B cell (primary cell): ENCODE data around the gene ACP6. TPM values are rescaled to one million over a fixed set of nuclear protein-coding genes. Genes with fewer than 3 reads are reported as not detected.

ENCODE experiments used
- ATAC-seq: fragments of 200-7000 bp; cut with Tn5 transposase; one replicate; pipeline ENCODE4 v1.10.0; 2021; ENCODE audit warnings: low read depth, mild to moderate bottlenecking, moderate number of reproducible peaks, moderate library complexity
- CTCF ChIA-PET: fragments of 350-600 bp; sonication (Branson Sonifier 250); formaldehyde crosslinking; loops from one replicate; lab custom pipeline; 2021; ENCODE audit warnings: antibody characterized with exemption, inconsistent platforms; lab: Charles Lee
- POLR2A ChIA-PET: fragments of 350-600 bp; sonication (Branson Sonifier 250); formaldehyde crosslinking; loops from one replicate; lab custom pipeline; 2021; ENCODE audit warnings: antibody characterized with exemption; lab: Charles Lee
- DNase-seq: peaks from one replicate; pipeline ENCODE4 v3.0.0; 2013
- H2AFZ ChIP-seq: 2 replicates; pipeline ENCODE4 v1.6.1; 2012; ENCODE audit warnings: mild to moderate bottlenecking, low read depth, low read length; ENCODE audit not compliant: insufficient read depth, poor library complexity, severe bottlenecking
- H3K27ac ChIP-seq, 2 donors: 1 replicate in 1 of 2; 2 replicates in 1 of 2; pipeline ENCODE4 v1.5.1; 2012 to 2013; ENCODE audit warnings: low read length in 2 of 2, mild to moderate bottlenecking in 2 of 2, moderate library complexity in 1 of 2
- H3K27me3 ChIP-seq, 4 experiments: fragments of 200-600 bp in 1 of 4; sonication (generic) in 1 of 4; replicated peaks in 1 of 4; 1 replicate in 2 of 4; 2 replicates in 2 of 4; pipeline versions ENCODE4 v1.6.1 to v1.7.0; 2013 to 2016; ENCODE audit warnings: low read length in 3 of 4, mild to moderate bottlenecking in 2 of 4, mixed read lengths in 1 of 4, moderate library complexity in 1 of 4; ENCODE audit not compliant: insufficient read depth in 4 of 4, control insufficient read depth in 3 of 4; ENCODE audit errors: control extremely low read depth in 1 of 4
- H3K36me3 ChIP-seq, 2 experiments: replicated peaks in 1 of 2; 1 replicate in 1 of 2; 2 replicates in 1 of 2; pipeline versions ENCODE4 v1.6.1 to v1.7.1; 2013; ENCODE audit warnings: low read length in 1 of 2; ENCODE audit not compliant: insufficient read depth in 2 of 2, control insufficient read depth in 1 of 2; ENCODE audit errors: control extremely low read depth in 1 of 2, extremely low read depth in 1 of 2
- H3K4me1 ChIP-seq, 2 donors: fragments of 200-600 bp in 1 of 2; sonication (generic) in 1 of 2; 1 replicate in 1 of 2; 2 replicates in 1 of 2; pipeline versions ENCODE4 v1.5.1 to v1.6.1; 2013 to 2017; ENCODE audit warnings: low read length in 2 of 2; ENCODE audit not compliant: control insufficient read depth in 2 of 2, insufficient read depth in 2 of 2
- H3K4me2 ChIP-seq: replicated peaks from 2 replicates; pipeline ENCODE3; 2012; ENCODE audit warnings: mild to moderate bottlenecking, low read depth, low read length; ENCODE audit not compliant: poor library complexity, severe bottlenecking
- H3K4me3 ChIP-seq, 5 experiments: fragments of 200-600 bp in 1 of 5; sonication (generic) in 1 of 5; 1 replicate in 3 of 5; 2 replicates in 2 of 5; pipeline versions ENCODE4 v1.5.1 to v1.7.0; 2011 to 2016; ENCODE audit warnings: low read length in 4 of 5, mild to moderate bottlenecking in 4 of 5, low read depth in 2 of 5, control low read depth in 1 of 5, moderate library complexity in 1 of 5; ENCODE audit not compliant: insufficient read depth in 1 of 5; ENCODE audit errors: control extremely low read depth in 1 of 5, extremely low read depth in 1 of 5
- H3K79me2 ChIP-seq: fragments of 200-600 bp; sonication (generic); one replicate; pipeline ENCODE4 v1.6.0; 2016; ENCODE audit warnings: low read length; ENCODE audit not compliant: control insufficient read depth, insufficient read depth
- H3K9ac ChIP-seq: fragments of 200-600 bp; sonication (generic); 2 replicates; pipeline ENCODE4 v1.6.1; 2017; ENCODE audit warnings: mild to moderate bottlenecking, low read length, moderate library complexity
- H3K9me3 ChIP-seq, 3 donors: one replicate each; pipeline versions ENCODE4 v1.6.1 to v1.7.1; 2013; ENCODE audit warnings: low read length in 2 of 3; ENCODE audit not compliant: control insufficient read depth in 2 of 3, insufficient read depth in 1 of 3; ENCODE audit errors: control extremely low read depth in 1 of 3
- H4K20me1 ChIP-seq: 2 replicates; pipeline ENCODE4 v1.6.0; 2012; ENCODE audit warnings: mild to moderate bottlenecking, low read length; ENCODE audit not compliant: insufficient read depth, control insufficient read depth, poor library complexity, severe bottlenecking
- H3K27ac Mint-ChIP-seq: one replicate; pipeline ENCODE4 v1.8.0; 2021; ENCODE audit warnings: mixed read lengths
- H3K27me3 Mint-ChIP-seq: one replicate; pipeline ENCODE4 v1.8.0; 2021; ENCODE audit warnings: mixed read lengths
- H3K4me1 Mint-ChIP-seq: one replicate; pipeline ENCODE4 v1.8.0; 2021; ENCODE audit warnings: mixed read lengths
- H3K4me3 Mint-ChIP-seq: one replicate; pipeline ENCODE4 v1.8.0; 2021; ENCODE audit warnings: mixed read lengths
- H3K9me3 Mint-ChIP-seq: one replicate; pipeline ENCODE4 v1.8.0; 2022; ENCODE audit warnings: mixed read lengths; ENCODE audit not compliant: insufficient read depth
- EZH2 ChIP-seq: IDR thresholded peaks from 2 replicates; pipeline ENCODE4 v1.6.1; 2012; ENCODE audit warnings: borderline replicate concordance, low read depth, mild to moderate bottlenecking, moderate library complexity, low read length; ENCODE audit not compliant: insufficient read depth, poor library complexity, severe bottlenecking
- WGBS: methylation state at CpG from one replicate; pipeline ENCODE4 v1.1.5; 2013; ENCODE audit warnings: missing lambda C conversion rate; ENCODE audit not compliant: insufficient coverage; 5-methylcytosine and 5-hydroxymethylcytosine counted together
- intact Hi-C: fragments of 100-400 bp; cut with micrococcal nuclease; formaldehyde crosslinking; loops from one replicate; pipeline ENCODE4 v1.10.0; 2022
- polyA plus RNA-seq: library from polyadenylated mRNA; depleted of rRNA; stranded (reverse); fragments of >200 nt; gene quantifications from 2 replicates; pipeline ENCODE4 v1.2.3, GENCODE V29; 2012
- total RNA-seq, 2 donors: library from RNA; stranded (reverse); fragments of 120-200 nt in 1 of 2; gene quantifications; 1 replicate in 1 of 2; 2 replicates in 1 of 2; pipeline versions ENCODE4 v1.2.3 to v1.2.4, GENCODE V29; 2013 to 2022
- TF ChIP-seq, protein P1 (sequence below): fragments of 200-600 bp; IDR thresholded peaks from one replicate; pipeline ENCODE4 v1.8.0; 2022; ENCODE audit warnings: antibody characterized with exemption, mild to moderate bottlenecking

ACP6 gene
- total and polyA plus RNA-seq, 2 donors (not counting 1 experiment from before 2014, with no cell fraction given), result 5.0 to 15.7 TPM

DNA sequence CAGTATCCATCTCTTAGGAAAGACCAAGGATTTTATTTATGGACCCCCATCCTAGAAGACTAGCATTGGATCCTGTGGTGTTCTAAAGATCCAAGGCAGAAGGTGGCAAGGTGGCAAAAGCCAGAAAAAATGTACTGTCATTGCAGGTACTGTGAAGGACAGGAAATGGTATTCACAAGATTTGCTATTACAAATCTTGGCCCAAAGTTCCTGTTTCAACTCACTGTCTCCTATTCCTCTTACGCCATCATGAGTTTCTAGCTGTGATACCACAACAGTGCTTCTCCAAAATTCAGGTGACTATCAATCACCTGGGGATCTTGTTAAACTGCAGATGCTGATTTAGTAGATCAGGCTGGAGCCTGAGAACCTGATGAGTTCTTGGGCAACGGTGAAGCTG is 21.4 kb downstream of the ACP6 start:
- no peaks in the 10 kb centered on the region for H3K79me2 ChIP-seq
- no peak for ATAC-seq
- Mint-ChIP-seq H3K27me3 (no peaks in the 10 kb centered on the region), H3K9me3 (no peaks in the 10 kb centered on the region), H3K4me3 (no peak overlapping the region), H3K4me1 (no peaks in the 10 kb centered on the region), H3K27ac (no peak overlapping the region)
- no peak overlapping the region for H3K4me3 ChIP-seq
- H2AFZ ChIP-seq, result no peak overlapping the region
- no peaks in the 10 kb centered on the region for H3K9me3 ChIP-seq
- POLR2A ChIA-PET, result no interaction called here
- 93% methylated on average over 2 of the region's 2 CpGs for WGBS
- DNase-seq, result no peak
- H3K36me3 ChIP-seq, result peaks cover 2 to 6% of the 10 kb centered on the region in 2 experiments
- H3K9ac ChIP-seq, result no peak overlapping the region
- CTCF ChIA-PET, result interaction anchor here (1.2 kb wide), 1 partner anchor 12 kb away, joined by 4 read pairs; no protein-coding TSS in a partner anchor
- intact Hi-C loops, result no loop called here
- no peak for TF ChIP-seq EZH2
- TF ChIP-seq, protein P1, sequence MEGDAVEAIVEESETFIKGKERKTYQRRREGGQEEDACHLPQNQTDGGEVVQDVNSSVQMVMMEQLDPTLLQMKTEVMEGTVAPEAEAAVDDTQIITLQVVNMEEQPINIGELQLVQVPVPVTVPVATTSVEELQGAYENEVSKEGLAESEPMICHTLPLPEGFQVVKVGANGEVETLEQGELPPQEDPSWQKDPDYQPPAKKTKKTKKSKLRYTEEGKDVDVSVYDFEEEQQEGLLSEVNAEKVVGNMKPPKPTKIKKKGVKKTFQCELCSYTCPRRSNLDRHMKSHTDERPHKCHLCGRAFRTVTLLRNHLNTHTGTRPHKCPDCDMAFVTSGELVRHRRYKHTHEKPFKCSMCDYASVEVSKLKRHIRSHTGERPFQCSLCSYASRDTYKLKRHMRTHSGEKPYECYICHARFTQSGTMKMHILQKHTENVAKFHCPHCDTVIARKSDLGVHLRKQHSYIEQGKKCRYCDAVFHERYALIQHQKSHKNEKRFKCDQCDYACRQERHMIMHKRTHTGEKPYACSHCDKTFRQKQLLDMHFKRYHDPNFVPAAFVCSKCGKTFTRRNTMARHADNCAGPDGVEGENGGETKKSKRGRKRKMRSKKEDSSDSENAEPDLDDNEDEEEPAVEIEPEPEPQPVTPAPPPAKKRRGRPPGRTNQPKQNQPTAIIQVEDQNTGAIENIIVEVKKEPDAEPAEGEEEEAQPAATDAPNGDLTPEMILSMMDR, result no peak
- no peaks in the 10 kb centered on the region for H3K4me1 ChIP-seq
- no peak overlapping the region for H3K4me2 ChIP-seq
- no peaks in the 10 kb centered on the region for H4K20me1 ChIP-seq
- H3K27ac ChIP-seq, result no peak overlapping the region
- no peaks in the 10 kb centered on the region for H3K27me3 ChIP-seq

DNA sequence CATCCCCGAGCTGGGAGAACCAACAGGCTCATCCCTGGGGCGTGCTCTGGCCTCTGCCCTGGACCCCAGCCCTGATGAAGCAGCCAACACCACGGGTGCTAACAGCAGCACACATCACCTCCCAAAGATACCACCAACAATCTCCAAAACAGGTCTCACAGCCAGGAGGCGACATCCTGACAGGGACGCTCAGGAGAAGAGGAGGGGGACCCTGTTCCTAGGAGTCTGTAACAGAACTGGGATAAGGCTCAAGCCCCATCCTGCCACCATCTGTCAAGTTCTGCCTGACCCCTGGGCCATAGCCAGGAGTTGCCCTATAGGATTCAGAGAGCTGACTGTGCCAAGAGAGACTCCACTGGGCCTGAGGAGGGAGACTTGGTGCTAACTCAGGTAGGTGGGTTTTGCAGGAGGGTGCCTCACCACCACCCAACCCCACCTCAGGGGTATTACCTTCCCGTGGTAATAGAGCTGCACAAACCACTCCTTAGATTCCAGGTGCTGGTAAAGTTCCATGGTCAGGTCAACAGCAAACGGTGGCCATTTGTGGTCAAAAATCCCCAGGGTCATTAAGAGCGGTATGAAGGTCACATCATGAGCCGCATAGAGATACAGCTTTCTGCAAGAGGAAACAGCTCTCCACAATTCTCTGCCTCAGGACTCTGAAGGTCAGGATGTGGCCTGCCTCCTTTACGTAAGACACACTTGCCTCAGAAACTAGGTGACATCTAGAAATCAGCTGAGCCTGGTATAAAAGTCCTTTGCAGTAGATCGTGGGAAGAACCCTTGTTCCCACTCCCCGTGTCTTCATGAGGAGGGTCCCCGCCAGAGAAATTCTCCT is 22.3 kb downstream of the ACP6 start:
- Mint-ChIP-seq H3K27me3 (no peaks in the 10 kb centered on the region), H3K27ac (no peak overlapping the region), H3K4me1 (no peaks in the 10 kb centered on the region), H3K9me3 (no peaks in the 10 kb centered on the region), H3K4me3 (no peak overlapping the region)
- ChIA-PET CTCF (interaction anchor here (1.2 kb wide), 1 partner anchor 11 kb away, joined by 4 read pairs; no protein-coding TSS in a partner anchor), POLR2A (no interaction called here)
- H3K27me3 ChIP-seq, result no peaks in the 10 kb centered on the region
- H3K9me3 ChIP-seq, result no peaks in the 10 kb centered on the region
- no peak overlapping the region for H2AFZ ChIP-seq
- peaks cover 2 to 6% of the 10 kb centered on the region in 2 experiments for H3K36me3 ChIP-seq
- intact Hi-C loops, result no loop called here
- ATAC-seq (no peak), DNase-seq (no peak)
- H3K27ac ChIP-seq, result no peak overlapping the region
- H4K20me1 ChIP-seq, result no peaks in the 10 kb centered on the region
- H3K4me2 ChIP-seq, result no peak overlapping the region
- H3K4me3 ChIP-seq, result no peak overlapping the region
- H3K79me2 ChIP-seq, result no peaks in the 10 kb centered on the region
- WGBS, result 93% methylated on average over 12 of the region's 13 CpGs
- TF ChIP-seq, protein P1, result no peak
- no peak for TF ChIP-seq EZH2
- no peaks in the 10 kb centered on the region for H3K4me1 ChIP-seq
- H3K9ac ChIP-seq, result no peak overlapping the region
